ENCODE data around the gene RNU7-1.

RNU7-1 gene

GRCh38 chr12:6923003-6923732, 20.4 kb upstream of the RNU7-1 start:
- no peak for TF ChIP-seq CTCF (IDR thresholded peaks at IDR 0.05)

- TF ChIP-seq CTCF (IDR thresholded peaks at IDR 0.05) = no peak
Measured at GRCh38 chr12:6923851-6924250, 19.8 kb upstream of the RNU7-1 start.

GRCh38 chr12:6925239-6925539, 18.4 kb upstream of the RNU7-1 start:
- no peak for TF ChIP-seq CTCF (IDR thresholded peaks at IDR 0.05)

- no peak for TF ChIP-seq CTCF (IDR thresholded peaks at IDR 0.05)
Measured at GRCh38 chr12:6925540-6926279, 17.9 kb upstream of the RNU7-1 start.

- no peak for TF ChIP-seq CTCF (IDR thresholded peaks at IDR 0.05)
Measured at GRCh38 chr12:6927379-6928021, 16.1 kb upstream of the RNU7-1 start, which contains the start of gene ATN1. TSS of gene ATN1 (plus strand) at chr12:6927959. CDS start at chr12:6934002, 6,043 bp downstream.

- TF ChIP-seq CTCF (IDR thresholded peaks at IDR 0.05) = no peak
Measured at GRCh38 chr12:6928022-6928702, 15.5 kb upstream of the RNU7-1 start.

GRCh38 chr12:6928703-6929407, 14.8 kb upstream of the RNU7-1 start:
- TF ChIP-seq CTCF (IDR thresholded peaks at IDR 0.05) = no peak

Measured in LNCAP (cell line).